Activated effector memory CD4-positive, alpha-beta T cell treated with Interleukin-2 at 50 U/mL for 16 hours (primary cell): ENCODE data around the gene MMGT1.

Source experiments
- DNase-seq: peaks from one replicate; pipeline ENCODE4 v3.0.0-alpha.2; 2020

The MMGT1 gene

GRCh38 chrX:135973548-135974278, at the start of gene MMGT1:
Gene MMGT1, minus strand, starts transcription at chrX:135973988. Its CDS starts 313 bp downstream, at chrX:135973675.
- DNase-seq: peak; percentile 74

DNA sequence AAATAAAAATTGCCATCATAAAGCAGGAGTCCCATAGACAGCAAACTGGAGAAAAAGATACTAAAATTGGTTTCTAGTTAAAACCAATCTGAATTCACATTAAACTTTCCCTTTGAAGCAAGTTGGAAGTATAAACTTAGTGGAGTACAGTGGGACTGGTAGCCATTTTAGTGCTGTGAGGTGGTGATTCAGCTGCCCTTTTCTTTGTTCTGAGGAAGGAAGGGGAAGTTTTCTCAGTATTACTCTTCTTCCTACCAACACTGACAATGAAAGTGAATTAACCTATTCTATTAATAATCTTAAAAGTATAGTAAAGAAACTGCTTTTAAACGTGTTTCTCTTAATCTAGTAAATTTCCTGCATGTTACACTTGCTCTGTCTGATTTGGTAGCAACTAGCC, 48.1 kb upstream of the MMGT1 start:
- DNase-seq: no peak

GRCh38 chrX:136021160-136021559, 47.4 kb upstream of the MMGT1 start:
- DNase-seq: no peak

DNA sequence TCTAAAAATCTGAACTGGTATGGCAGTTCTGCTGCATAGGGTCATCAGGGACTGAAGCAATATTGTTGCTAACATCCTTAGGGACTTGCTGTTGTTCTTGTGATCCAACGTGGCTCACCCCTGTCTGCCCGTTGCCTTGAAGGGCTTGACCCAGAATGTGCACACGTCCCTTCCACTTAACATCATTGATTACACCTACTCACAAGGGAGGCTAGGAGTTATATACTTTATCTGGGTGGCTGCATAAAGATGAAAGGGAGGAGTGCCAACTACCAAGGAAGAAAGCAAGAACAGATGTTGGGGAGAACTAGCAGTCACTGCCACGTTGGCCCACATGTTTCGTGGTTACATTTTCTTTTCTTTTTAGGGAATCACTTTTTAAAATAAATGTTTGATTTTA, 45.4 kb upstream of the MMGT1 start:
- no peak for DNase-seq

DNA sequence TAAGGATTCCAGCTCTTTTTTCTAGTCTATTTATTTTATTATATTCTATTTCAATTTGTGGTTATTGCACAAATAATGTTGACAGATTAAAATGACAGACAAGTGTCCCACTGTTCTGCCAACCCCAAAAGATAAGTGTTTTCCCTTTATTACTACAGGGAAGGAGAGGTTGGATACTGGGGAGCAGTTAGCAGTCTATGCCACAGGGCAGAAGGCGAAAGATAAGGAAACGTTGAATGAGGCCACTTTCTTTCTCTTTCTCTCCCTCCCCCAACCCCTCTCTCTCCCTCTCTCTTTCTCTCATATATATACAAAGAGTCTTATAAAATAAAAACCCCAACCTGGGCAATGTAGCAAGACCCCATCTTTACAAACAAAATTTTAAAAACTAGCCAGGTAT, 43.1 kb upstream of the MMGT1 start:
- no peak for DNase-seq

DNA sequence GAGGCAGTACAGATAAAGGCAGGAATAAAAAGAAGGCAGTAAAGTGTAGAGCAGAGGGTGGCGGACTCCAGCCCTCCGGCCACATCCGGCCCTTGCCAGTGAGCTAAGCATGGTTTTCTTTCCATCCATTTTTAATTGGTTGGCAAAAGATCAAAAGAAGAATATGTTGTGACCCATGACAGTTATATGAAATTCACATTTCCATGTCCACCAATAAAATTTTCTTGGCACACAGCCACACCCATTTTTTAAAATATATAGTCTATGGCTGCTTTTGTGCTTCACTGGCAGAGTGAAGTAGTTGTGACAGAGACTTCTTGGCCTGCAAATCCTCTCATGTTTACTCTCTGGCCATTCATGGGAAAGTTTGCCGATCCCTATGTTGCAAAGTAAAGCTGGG, 41.2 kb upstream of the MMGT1 start:
- no peak for DNase-seq

DNA sequence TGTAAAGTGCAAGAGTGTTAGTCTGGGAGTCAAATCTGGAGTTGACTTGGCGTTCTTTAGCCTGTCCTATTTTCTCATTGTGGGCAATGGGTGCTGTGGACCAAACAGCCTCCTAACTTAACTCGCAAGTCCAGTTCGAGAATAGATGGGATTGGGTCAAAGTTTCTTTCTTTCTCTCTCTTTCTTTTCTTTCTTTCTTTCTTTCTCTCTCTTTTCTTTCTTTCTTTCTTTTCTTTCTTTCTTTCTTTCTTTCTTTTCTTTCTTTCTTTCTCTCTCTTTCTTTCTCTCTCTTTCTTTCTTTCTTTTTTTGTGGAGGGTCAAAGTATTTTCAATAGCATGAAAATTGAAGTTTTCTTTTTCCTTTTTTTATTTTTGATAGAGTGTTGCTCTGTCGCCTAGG, 14.5 kb upstream of the MMGT1 start:
- DNase-seq: no peak

DNA sequence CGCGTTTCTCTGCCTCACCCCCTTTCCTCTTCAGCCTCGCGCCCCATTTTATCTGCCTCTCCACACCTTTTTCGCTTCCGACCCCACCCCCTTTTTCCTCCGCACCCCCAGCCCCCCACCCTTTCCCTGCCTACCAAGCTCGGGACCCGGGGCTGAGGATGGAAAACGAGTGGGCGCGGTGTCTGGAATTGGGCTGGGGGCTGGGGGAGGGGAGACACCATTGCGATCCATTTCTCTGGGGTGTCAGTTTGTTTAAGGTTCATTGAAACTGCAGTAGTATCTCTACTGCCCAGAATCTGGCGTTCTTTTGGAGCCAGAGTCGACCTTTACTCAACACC, 12.2 kb upstream of the MMGT1 start:
- DNase-seq: no peak

DNA sequence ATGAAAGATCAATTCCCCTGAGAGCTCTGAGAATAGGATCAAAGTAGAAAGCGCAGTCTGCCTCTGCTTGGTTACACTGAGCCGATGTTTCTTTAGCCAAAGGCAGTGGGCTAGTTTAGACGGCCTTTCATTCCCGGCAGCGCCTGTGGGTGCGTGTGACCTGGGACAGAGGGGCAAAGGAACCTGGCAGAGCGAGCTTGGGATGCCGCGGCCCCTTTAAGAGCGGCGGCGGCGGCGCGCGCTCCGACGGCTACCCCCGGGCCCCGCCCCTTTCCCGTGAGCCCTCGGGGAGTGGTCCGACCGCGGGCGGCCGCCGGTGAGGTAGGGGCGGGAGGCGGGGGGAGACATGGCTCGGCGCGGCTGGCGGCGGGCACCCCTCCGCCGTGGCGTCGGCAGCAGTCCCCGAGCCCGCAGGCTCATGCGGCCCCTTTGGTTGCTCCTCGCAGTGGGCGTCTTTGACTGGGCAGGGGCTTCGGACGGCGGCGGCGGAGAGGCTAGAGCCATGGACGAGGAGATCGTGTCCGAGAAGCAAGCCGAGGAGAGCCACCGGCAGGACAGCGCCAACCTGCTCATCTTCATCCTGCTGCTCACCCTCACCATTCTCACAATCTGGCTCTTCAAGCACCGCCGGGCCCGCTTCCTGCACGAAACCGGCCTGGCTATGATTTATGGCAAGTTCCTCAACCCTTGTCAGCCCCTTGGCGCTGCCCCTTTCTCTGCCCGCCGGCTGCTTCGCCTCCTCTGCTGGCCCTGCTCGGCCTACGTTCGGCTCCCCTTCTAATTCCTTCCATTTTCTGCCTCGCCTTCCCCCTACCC, 11.6 kb upstream of the MMGT1 start, which contains the start of gene SLC9A6:
SLC9A6 (plus strand) TSS at position 279 of the 816 bp plus-strand sequence; CDS start at position 503, 224 bp downstream.
- peak; percentile 60 for DNase-seq

GRCh38 chrX:135984791-135985156, 11.0 kb upstream of the MMGT1 start:
- no peak for DNase-seq

GRCh38 chrX:135984256-135984655, 10.5 kb upstream of the MMGT1 start:
- no peak for DNase-seq

DNA sequence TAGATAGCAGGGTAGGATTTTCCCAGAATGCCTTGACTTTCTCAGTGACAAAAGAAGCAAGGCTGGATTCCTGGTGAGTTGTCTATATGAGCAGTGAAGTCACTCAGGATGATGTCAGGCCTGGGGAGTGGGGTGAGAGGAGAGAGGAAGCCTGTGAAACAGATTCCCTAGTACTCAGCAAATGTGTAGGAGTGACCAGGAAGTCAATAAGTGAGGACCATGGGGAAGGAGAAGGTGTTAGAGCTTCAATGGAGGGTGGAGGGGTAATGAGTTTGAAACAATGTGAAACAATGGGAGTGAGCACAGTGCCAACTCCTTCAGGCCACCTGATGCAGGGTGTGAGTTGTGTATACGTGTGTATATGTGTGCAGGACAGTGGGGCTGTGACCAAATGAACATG, 9.1 kb upstream of the MMGT1 start:
- DNase-seq: no peak

DNA sequence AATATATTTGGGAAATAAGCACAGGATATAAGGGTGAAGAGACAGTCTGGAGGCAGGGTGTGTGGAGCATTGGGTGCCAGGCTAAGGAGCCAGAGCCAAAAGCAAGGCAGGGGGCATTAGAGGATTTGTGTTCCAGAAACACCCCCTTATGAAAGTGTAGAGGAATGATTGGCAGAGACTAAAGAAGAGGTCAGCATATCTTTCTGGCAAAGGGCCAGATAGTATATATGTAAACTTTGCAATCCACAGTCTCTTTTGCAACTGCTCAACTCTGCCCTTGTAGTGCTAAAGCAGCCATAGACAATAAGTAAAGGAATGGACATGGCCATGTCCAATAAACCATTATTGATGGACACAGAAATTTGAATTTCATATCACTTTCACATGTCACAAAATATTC, 7.9 kb upstream of the MMGT1 start:
- no peak for DNase-seq

GRCh38 chrX:135981010-135981409, 7.2 kb upstream of the MMGT1 start:
- no peak for DNase-seq

DNA sequence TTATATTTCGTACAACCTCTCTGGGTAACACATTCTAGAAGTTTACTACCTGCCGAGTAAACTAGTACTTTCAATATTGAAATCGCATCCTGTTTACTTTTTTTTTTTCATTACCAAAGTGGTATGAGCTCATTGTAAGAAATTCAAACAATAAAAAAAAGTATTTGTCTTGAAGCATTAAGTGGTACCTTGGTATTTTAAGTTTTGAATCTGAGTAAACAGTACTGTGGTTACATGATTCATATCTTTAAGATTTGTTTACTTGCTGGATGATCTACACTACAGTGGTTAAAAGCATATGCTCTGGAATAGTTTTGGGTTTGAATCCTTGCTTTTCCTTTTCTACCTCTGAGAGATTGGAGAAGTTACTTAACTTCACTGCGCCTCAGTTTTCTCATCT, 3.8 kb upstream of the MMGT1 start:
- DNase-seq: no peak

DNA sequence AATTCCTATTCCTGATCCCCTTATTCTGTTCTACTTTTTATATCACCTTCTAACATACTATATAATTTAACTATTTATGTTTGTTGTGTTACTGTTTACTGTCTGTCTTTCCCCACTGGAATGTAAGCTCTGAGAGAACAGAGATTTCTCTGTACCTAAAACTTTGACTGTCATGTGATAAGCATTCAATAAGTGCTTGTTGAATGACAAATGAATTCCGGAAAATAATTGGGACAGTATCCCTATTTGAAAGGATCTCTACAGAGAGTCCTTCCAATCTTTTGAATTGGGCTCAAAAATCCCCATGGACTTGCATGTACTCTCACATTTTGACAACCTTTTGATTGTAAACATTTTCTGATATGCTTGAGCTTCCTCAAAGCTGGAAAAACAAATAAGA, 1.6 kb upstream of the MMGT1 start:
- no peak for DNase-seq

- DNase-seq: no peak
Measured at GRCh38 chrX:135974279-135974856, 580 bp upstream of the MMGT1 start.

GRCh38 chrX:135973025-135973547, 702 bp downstream of the MMGT1 start:
- DNase-seq: no peak

DNA sequence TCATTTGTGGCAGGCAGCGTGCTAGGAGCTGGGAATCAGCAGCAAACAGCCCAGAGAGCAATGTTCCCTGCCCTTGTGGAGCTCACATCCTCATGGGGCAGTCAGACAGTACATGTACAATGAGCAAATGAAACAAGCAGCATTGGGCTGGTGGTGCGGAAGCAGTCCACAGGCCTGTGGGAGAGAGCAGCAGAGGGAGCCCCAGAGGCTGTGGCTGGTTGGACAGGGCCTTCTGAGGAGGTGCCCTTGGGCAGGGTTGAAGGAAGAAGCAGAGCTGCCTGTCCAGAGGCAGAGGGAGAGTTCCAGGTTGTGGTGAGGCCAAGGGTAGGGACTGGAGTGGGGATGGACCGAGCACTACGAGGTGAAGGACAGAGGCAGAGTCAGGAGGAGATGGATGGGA, 22.5 kb downstream of the MMGT1 start:
- DNase-seq: no peak

DNA sequence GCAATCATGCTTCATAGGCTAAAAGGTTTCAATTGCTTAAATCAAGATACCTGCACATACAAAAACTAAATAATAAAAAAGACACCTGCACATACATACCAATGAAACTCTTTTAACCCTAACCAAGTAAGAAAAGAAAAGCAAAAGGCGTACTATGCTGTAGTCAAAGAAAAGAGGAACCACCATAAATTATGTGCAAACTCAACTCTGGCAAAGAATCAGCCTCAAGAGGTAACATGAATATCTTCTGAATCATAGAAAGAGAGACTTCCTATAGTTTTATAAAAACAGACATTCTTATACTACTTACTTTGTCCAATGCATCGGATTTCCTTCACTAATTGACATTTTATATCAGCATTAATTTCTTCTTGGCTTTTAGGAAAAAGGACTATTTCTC, 29.3 kb downstream of the MMGT1 start:
- no peak for DNase-seq

- DNase-seq: peak; percentile 5
Measured at GRCh38 chrX:135931644-135932487, 41.9 kb downstream of the MMGT1 start.

DNA sequence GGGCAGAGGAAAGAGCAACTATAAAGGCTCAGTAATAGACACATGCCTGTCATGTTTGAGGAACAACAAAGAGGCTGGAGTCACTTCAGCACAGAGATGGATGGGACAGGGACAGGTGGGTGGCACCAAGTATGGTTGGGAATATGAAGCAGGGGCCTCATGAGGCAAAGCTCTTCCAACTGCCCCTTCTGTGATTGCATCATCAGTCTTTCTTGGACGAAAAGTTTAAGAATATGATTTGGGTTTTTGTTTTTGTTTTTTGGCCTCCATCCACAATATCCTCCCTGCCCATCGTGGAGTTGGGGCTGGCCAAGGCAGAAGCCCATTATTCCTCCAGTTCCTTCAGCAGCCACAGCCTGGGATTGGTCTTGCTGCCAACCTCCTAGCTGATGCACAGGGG, 45.9 kb downstream of the MMGT1 start:
- DNase-seq: no peak

DNA sequence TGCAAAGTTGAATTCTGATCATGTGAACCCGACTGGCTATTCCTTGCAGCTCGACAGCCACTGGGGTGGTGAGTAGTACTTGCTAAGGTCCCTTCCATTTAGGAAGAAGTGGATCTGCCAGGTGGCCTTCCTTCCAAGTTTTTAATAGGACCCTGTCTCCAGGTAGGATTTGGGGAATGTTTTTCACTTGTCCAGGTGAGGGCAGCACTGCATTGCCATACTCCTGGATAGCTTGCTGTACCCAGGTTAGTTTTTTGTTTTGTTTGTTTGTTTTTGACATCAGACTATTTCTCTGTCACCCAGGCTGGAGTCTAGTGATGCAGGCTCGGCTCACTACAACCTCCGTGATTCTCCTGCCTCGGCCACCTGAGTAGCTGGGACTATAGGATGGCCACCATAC, 50.4 kb downstream of the MMGT1 start:
- no peak for DNase-seq
